Aorta (tissue), 5 donors: Measurements from ENCODE around the gene PDCD1LG2. TPM values are rescaled to one million over a fixed set of nuclear protein-coding genes. Genes with fewer than 3 reads are reported as not detected.

Experiments used
- ATAC-seq: fragments of 200-7000 bp; cut with Tn5 transposase; one replicate; pipeline ENCODE4 v1.9.1; 2022; ENCODE audit warnings: moderate library complexity; ENCODE audit not compliant: low FRiP score
- DNase-seq, 2 donors: peaks; one replicate each; pipeline ENCODE4 v3.0.0-alpha.2; 2020
- H3K27ac ChIP-seq, 2 donors: one replicate each; pipeline ENCODE4 v1.5.1; 2013; ENCODE audit warnings: low read length in 2 of 2, mild to moderate bottlenecking in 2 of 2, moderate library complexity in 2 of 2, control low read depth in 1 of 2, inconsistent platforms in 1 of 2, low read depth in 1 of 2
- H3K27me3 ChIP-seq, 2 donors: one replicate each; pipeline ENCODE4 v1.6.1; 2013; ENCODE audit warnings: control low read depth in 1 of 2, low read length in 1 of 2, mild to moderate bottlenecking in 1 of 2, moderate library complexity in 1 of 2; ENCODE audit not compliant: insufficient read depth in 2 of 2, control insufficient read depth in 1 of 2
- H3K36me3 ChIP-seq, 2 donors: one replicate each; pipeline ENCODE4 v1.6.1; 2013; ENCODE audit warnings: control low read depth in 1 of 2, low read length in 1 of 2, mild to moderate bottlenecking in 1 of 2; ENCODE audit not compliant: insufficient read depth in 2 of 2, control insufficient read depth in 1 of 2
- H3K4me1 ChIP-seq, 2 donors: one replicate each; pipeline ENCODE4 v1.6.1; 2013; ENCODE audit warnings: low read length in 2 of 2, control low read depth in 1 of 2, mild to moderate bottlenecking in 1 of 2, moderate library complexity in 1 of 2; ENCODE audit not compliant: insufficient read depth in 2 of 2, control insufficient read depth in 1 of 2
- H3K4me3 ChIP-seq, 2 donors: one replicate each; pipeline ENCODE4 v1.5.1; 2013; ENCODE audit warnings: low read length in 2 of 2, control low read depth in 1 of 2, mild to moderate bottlenecking in 1 of 2
- H3K9me3 ChIP-seq: one replicate; pipeline ENCODE4 v1.6.1; 2013; ENCODE audit warnings: mild to moderate bottlenecking, low read length; ENCODE audit not compliant: control insufficient read depth
- WGBS, 2 donors: extraction: QIAGEN DNeasy Blood & Tissue Kit; methylation state at CpG; one replicate each; pipeline ENCODE4 v1.1.7; 2013; 5-methylcytosine and 5-hydroxymethylcytosine counted together
- intact Hi-C, 2 donors: fragments of 100-400 bp; cut with DNase I; formaldehyde crosslinking; loops; one replicate each; pipeline versions ENCODE4 v1.14.2 to v1.15.0; 2022
- polyA plus RNA-seq, 2 donors: library from polyadenylated mRNA; stranded (reverse); fragments of 200-250 nt; gene quantifications; one replicate each; pipeline ENCODE4 v1.2.3, GENCODE V29; 2013
- total RNA-seq, 2 donors: library from RNA; stranded (reverse); fragmentation: NEBNext Ultra II Directional; extraction: Animal tissue kit (Norgen Biotek cat#: 25700); gene quantifications; one replicate each; pipeline ENCODE4 v1.2.1, GENCODE V29; 2021
- donor health status: healthy with polysubstance abuse.
- donor health status: Bipolar disorder and iron deficiency.
- donor health status: DM: no; HTN: no; CAD: no.
- donor health status: DM: no; HTN: no; CAD: no.
- donor health status: DM: yes; HTN: yes; CAD: no.

The PDCD1LG2 gene
- total and polyA plus RNA-seq, 4 donors = 1.6 to 5.4 (median 4.5) TPM

GRCh38 chr9:5557606-5558587 lies 47.6 kb downstream of the PDCD1LG2 start:
- intact Hi-C loops = no loop called here
- H3K9me3 ChIP-seq = no peaks in the 10 kb centered on the region
- H3K4me3 ChIP-seq = no peak overlapping the region
- ATAC-seq = peak; percentile 77
- no peaks in the 10 kb centered on the region for H3K36me3 ChIP-seq
- DNase-seq = peak in 1 of 2 donors; percentile 57
- H3K27me3 ChIP-seq = no peaks in the 10 kb centered on the region
- peaks cover 17 to 26% of the 10 kb centered on the region in 2 donors for H3K4me1 ChIP-seq
- H3K27ac ChIP-seq = peak overlapping the region; percentile 95 to 98
- 3 to 5% methylated on average over 7 of the region's 7 CpGs for WGBS, 2 donors

- DNase-seq = no peak
- H3K4me3 ChIP-seq = no peak overlapping the region
- intact Hi-C loops = no loop called here
- no peaks in the 10 kb centered on the region for H3K27me3 ChIP-seq
- H3K4me1 ChIP-seq = peaks cover 14 to 26% of the 10 kb centered on the region in 2 donors
- WGBS, 2 donors = 89 to 96% methylated on average over 2 of the region's 2 CpGs
- no peaks in the 10 kb centered on the region for H3K36me3 ChIP-seq
- H3K9me3 ChIP-seq = no peaks in the 10 kb centered on the region
- ATAC-seq = no peak
- no peak overlapping the region for H3K27ac ChIP-seq
These were observed 49.3 kb downstream of the PDCD1LG2 start for GRCh38 chr9:5559659-5560058.

- Histone ChIP-seq H3K27ac (no peak overlapping the region), H3K9me3 (no peaks in the 10 kb centered on the region), H3K27me3 (no peaks in the 10 kb centered on the region), H3K4me3 (no peak overlapping the region), H3K4me1 (peaks cover 14 to 22% of the 10 kb centered on the region in 2 donors), H3K36me3 (no peaks in the 10 kb centered on the region)
- ATAC-seq = no peak
- intact Hi-C loops = no loop called here
- DNase-seq = no peak
- 95 to 96% methylated on average over 4 of the region's 4 CpGs for WGBS, 2 donors
These were observed 50.2 kb downstream of the PDCD1LG2 start for GRCh38 chr9:5560443-5561100.

- ATAC-seq (no peak), DNase-seq (no peak)
- Histone ChIP-seq H3K9me3 (no peaks in the 10 kb centered on the region), H3K36me3 (no peaks in the 10 kb centered on the region), H3K4me3 (no peak overlapping the region), H3K27me3 (no peaks in the 10 kb centered on the region), H3K27ac (no peak overlapping the region), H3K4me1 (peaks cover 9 to 16% of the 10 kb centered on the region in 2 donors)
- intact Hi-C loops = no loop called here
- 92 to 97% methylated on average over 1 of the region's 1 CpG for WGBS, 2 donors
These were observed 51.6 kb downstream of the PDCD1LG2 start for GRCh38 chr9:5561828-5562488.

- no peaks in the 10 kb centered on the region for H3K9me3 ChIP-seq
- peak overlapping the region in 1 of 2 donors; percentile 10 for H3K4me3 ChIP-seq
- H3K4me1 ChIP-seq = peaks cover 8 to 11% of the 10 kb centered on the region in 2 donors
- H3K27me3 ChIP-seq = no peaks in the 10 kb centered on the region
- 30 to 32% methylated on average over 5 of the region's 5 CpGs for WGBS, 2 donors
- DNase-seq (no peak), ATAC-seq (no peak)
- peak overlapping the region; percentile 33 to 51 for H3K27ac ChIP-seq
- no peaks in the 10 kb centered on the region for H3K36me3 ChIP-seq
- intact Hi-C loops = no loop called here
These were observed 52.6 kb downstream of the PDCD1LG2 start for GRCh38 chr9:5562806-5563416.

- H3K27ac ChIP-seq = peak overlapping the region; percentile 33 to 51
- intact Hi-C loops = no loop called here
- no peaks in the 10 kb centered on the region for H3K27me3 ChIP-seq
- H3K36me3 ChIP-seq = no peaks in the 10 kb centered on the region
- 65 to 70% methylated on average over 2 of the region's 2 CpGs for WGBS, 2 donors
- H3K4me1 ChIP-seq = peaks cover 5 to 11% of the 10 kb centered on the region in 2 donors
- H3K4me3 ChIP-seq = no peak overlapping the region
- DNase-seq (no peak), ATAC-seq (no peak)
- H3K9me3 ChIP-seq = no peaks in the 10 kb centered on the region
These were observed 53.1 kb downstream of the PDCD1LG2 start for GRCh38 chr9:5563417-5563815.

GRCh38 chr9:5563886-5564285 lies 53.6 kb downstream of the PDCD1LG2 start:
- H3K27ac ChIP-seq = peak overlapping the region in 1 of 2 donors; percentile 51
- no peaks in the 10 kb centered on the region for H3K36me3 ChIP-seq
- DNase-seq = no peak
- no peaks in the 10 kb centered on the region for H3K27me3 ChIP-seq
- ATAC-seq = no peak
- no peak overlapping the region for H3K4me3 ChIP-seq
- no peaks in the 10 kb centered on the region for H3K9me3 ChIP-seq
- H3K4me1 ChIP-seq = peaks cover 5 to 11% of the 10 kb centered on the region in 2 donors
- intact Hi-C loops = no loop called here

GRCh38 chr9:5566054-5566618 lies 55.8 kb downstream of the PDCD1LG2 start:
- H3K9me3 ChIP-seq = no peaks in the 10 kb centered on the region
- intact Hi-C loops = no loop called here
- no peak for ATAC-seq
- H3K4me1 ChIP-seq = peaks cover 2 to 11% of the 10 kb centered on the region in 2 donors
- no peak for DNase-seq
- H3K27ac ChIP-seq = no peak overlapping the region
- no peaks in the 10 kb centered on the region for H3K36me3 ChIP-seq
- WGBS, 2 donors = 87 to 90% methylated on average over 6 of the region's 6 CpGs
- H3K27me3 ChIP-seq = no peaks in the 10 kb centered on the region
- H3K4me3 ChIP-seq = no peak overlapping the region
